ENCODE measurements around the gene SNRK.
A peak's percentile ranks its signal among the peaks of the same experiment; 100 is the strongest.

The SNRK gene

GRCh38 chr3:43361077-43361476 is 74.7 kb downstream of the SNRK start (continued):
- TF ChIP-seq MEIS1 (CRISPR knock-in tag; IDR thresholded peaks at IDR 0.05; ENCODE audit: borderline replicate concordance): no peak
- no peak for TF ChIP-seq ZNF184 (tag by site-specific recombination; IDR thresholded peaks at IDR 0.05)
- TF ChIP-seq ZNF488 (tag by site-specific recombination; IDR thresholded peaks at IDR 0.05): no peak
- TF ChIP-seq ZNF549 (tag by site-specific recombination; IDR thresholded peaks at IDR 0.05): no peak
- TF ChIP-seq ZNF48 (tag by site-specific recombination; IDR thresholded peaks at IDR 0.05): no peak
- no peak for TF ChIP-seq ZBTB6 (tag by site-specific recombination; IDR thresholded peaks at IDR 0.05)
- TF ChIP-seq ZNF449 (tag by site-specific recombination; IDR thresholded peaks at IDR 0.05): no peak

GRCh38 chr3:43362183-43362582 is 75.8 kb downstream of the SNRK start:
- Histone ChIP-seq H3K36me3 (ENCODE audit: control insufficient read depth in 2 of 2, insufficient read depth in 1 of 2, low read length in 2 of 2) (peaks cover 0 to 8% of the 10 kb centered on the region in 2 experiments; a peak in 1 of 3 replicates), H3K27ac (ENCODE audit: extremely low read depth, low read depth, low read length) (no peak overlapping the region), H3K4me3 (ENCODE audit: low read depth, low read length) (no peak overlapping the region), H3K4me1 (ENCODE audit: control insufficient read depth, insufficient read depth, low read length) (no peaks in the 10 kb centered on the region), H3K9me3 (ENCODE audit: control insufficient read depth, insufficient read depth, low read depth, low read length) (no peaks in the 10 kb centered on the region)
- CTCF ChIA-PET: no interaction called here
- POLR2A ChIA-PET: no interaction called here
- TF ChIP-seq TCF7L2 (IDR thresholded peaks at IDR 0.05; ENCODE audit: borderline replicate concordance, low read depth, low read length): no peak
- peak; percentile 49; the same call in 1 of the 2 replicates for TF ChIP-seq ZBTB20 (tag by site-specific recombination; IDR thresholded peaks at IDR 0.05)
- TF ChIP-seq ZIC2 (tag by site-specific recombination; IDR thresholded peaks at IDR 0.05): peak; percentile 58
- TF ChIP-seq PRDM1 (tag by site-specific recombination; IDR thresholded peaks at IDR 0.05): no peak
- no peak for TF ChIP-seq ZNF184 (tag by site-specific recombination; IDR thresholded peaks at IDR 0.05)

- no peak overlapping the region for H3K27ac ChIP-seq (ENCODE audit: extremely low read depth, low read depth, low read length)
- ChIA-PET CTCF (no interaction called here), POLR2A (no interaction called here)
- H3K4me1 ChIP-seq (ENCODE audit: control insufficient read depth, insufficient read depth, low read length): no peaks in the 10 kb centered on the region
- no peak overlapping the region for H3K4me3 ChIP-seq (ENCODE audit: low read depth, low read length)
- H3K9me3 ChIP-seq (ENCODE audit: control insufficient read depth, insufficient read depth, low read depth, low read length): no peaks in the 10 kb centered on the region
- peaks cover 0 to 8% of the 10 kb centered on the region in 2 experiments; a peak in 1 of 3 replicates for H3K36me3 ChIP-seq (ENCODE audit: control insufficient read depth in 2 of 2, insufficient read depth in 1 of 2, low read length in 2 of 2)
- TF ChIP-seq ZNF2 (tag by site-specific recombination; IDR thresholded peaks at IDR 0.05) (no peak), MEIS1 (CRISPR knock-in tag; IDR thresholded peaks at IDR 0.05; ENCODE audit: borderline replicate concordance) (no peak), ZSCAN5A (tag by site-specific recombination; IDR thresholded peaks at IDR 0.05) (no peak), ZNF549 (tag by site-specific recombination; IDR thresholded peaks at IDR 0.05) (no peak), ZNF302 (tag by site-specific recombination; IDR thresholded peaks at IDR 0.05; ENCODE audit: low read depth) (no peak), ZNF510 (tag by site-specific recombination; IDR thresholded peaks at IDR 0.05; ENCODE audit: insufficient replicate concordance) (no peak), TRIM28 (IDR thresholded peaks at IDR 0.05; ENCODE audit: borderline replicate concordance, low read length) (no peak)
Observed at GRCh38 chr3:43362961-43363360, 76.6 kb downstream of the SNRK start.

Data from HEK293 (cell line).